ENCODE results near the gene ZNF782.
"Not testable (repeated sequence)": the region's sequence is repeated elsewhere in the genome, so short reads cannot be mapped to it uniquely, and the experiment has no call there.

ZNF782 gene

DNA sequence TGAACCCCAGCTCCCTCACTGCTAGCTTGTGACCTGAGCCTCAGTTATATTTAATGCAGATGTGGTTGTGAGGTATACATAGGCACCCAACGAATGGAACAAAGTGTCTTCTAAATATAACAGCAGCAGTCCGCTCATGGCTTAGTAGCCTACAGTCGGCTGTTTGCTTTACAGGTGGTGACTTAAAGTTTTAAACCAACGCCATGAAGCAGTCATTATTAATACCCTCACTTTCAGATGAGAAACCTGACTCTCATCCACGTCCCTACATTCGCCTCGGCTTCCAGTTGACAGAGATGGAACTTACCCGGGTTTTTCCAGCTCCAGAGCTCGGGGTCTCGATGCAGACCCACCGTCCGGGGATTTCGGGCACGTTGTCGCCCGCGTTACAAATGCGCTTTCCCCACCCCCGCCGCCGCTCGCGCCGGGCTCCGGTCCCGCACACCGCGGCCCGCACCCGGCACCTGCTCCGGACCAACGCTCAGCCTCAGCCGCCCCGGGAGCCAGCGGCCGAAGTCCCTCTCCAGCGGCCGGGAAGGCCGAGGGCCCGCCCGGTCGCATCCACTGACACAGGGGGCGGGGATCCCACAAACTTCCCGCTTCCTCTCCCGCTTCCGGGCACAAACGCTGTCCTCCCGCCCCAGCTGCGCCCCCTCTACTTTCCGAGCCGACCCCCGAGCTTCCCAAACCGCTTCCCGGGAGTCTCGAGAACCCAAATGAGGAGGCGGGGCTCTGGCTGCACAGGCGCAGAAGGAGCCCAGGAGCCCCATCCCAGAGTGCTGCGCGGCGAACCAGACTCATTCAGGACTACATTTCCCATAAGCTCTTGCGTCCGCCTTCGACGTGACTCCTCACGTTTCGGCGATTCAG is at the start of gene ZNF782:
Gene ZNF782, minus strand, starts transcription at position 734 of the 870 bp plus-strand sequence. CDS start 2,553 bp downstream, outside the sequence.
- DNase-seq (ENCODE audit: low read depth), result peak; percentile 42

DNA sequence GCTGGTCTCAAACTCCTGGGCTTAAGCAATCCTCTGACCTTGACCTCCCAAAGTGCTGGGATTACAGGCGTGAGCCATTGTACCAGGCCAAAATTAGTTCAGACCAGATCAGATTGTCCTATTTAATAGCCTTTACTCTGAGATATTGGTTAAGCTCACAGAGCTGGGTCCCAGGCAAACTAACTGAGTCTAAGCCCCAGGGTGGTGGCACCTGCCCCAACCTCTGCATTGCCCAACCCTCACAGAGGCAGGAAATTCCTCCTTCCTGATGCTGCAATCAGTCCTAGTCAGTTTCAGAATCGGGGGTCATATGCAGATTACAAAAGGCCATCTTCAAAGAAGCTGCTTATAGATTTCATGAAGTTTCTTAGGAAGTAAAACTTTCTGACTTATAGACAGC is 45.7 kb upstream of the ZNF782 start:
- DNase-seq (ENCODE audit: low read depth), result not testable (repeated sequence)

DNA sequence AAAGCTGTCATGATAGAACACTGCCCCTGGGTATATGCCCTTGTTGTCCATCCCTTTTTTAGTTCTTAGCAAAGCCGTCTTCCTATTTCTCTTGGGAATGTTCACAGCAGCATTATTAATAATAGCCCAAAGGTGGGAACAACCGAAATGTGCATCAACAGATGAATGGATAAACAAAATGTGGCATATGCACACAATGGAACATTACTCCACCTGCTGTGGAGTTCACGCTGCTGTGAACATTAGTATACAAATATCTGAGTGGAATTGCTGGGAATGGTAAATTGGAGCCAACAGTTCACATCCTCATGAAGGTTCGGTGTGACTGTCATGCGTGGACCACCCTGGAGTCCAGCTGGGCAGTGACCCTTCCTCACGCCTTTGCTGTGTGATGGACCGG is 37.8 kb upstream of the ZNF782 start:
- no peak for DNase-seq (ENCODE audit: low read depth)

DNA sequence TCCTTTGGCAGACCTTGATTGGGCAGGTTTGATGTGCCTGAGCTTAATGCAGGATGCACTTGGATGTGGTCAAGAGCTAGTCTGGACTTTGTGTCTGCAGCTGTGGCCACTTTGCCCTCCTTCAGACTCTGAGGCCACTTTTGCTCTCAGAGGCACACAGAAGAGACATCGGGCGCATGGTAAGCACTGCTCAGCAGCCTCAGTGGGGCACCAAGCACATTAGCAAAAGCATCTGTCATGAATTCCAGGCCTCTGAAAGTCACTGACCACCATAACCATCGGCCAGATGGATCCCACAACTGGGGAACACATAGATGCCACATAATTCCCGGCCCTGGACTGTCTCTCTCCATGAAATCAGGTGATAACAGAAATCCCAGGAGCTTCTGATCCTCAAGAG is 34.3 kb upstream of the ZNF782 start:
- no peak for DNase-seq (ENCODE audit: low read depth)

DNA sequence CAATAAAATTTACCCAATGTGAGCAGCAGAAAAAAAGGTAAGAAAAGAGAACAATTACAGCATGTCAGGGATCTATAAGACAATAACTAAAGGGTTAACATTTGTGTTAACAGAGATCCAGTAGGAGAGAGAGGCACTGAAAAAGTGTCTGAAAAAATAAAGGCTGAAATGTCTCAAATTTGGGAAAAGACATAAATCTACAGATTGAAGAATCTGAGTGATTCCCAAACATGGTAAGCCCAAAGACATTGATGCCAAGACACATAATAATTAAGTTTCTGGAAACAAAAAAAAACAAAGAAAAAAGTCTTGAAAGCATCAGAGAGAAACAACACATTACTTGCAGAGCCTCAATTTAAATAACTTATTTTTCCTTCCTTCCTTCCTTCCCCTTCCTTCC is 31.1 kb upstream of the ZNF782 start:
- no peak for DNase-seq (ENCODE audit: low read depth)

DNA sequence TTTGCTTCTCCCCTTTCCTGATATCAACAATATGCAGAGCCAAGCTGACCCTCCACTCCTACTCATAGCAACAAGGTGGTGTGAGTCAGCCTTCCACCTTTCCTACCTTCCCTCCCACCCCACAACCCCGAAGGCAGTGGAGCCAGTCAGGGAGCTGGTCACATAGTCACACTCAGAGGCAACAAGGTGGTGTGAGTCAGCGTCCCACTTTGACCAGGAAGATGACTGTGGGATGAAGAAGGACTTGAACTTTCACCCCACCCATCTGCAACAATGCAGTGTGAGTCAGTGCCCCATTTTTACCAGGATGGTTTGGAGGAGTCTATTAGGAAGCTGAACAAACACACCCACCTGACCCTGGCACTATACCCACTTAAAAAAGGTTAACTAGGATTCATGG is 30.1 kb upstream of the ZNF782 start:
- no peak for DNase-seq (ENCODE audit: low read depth)

DNA sequence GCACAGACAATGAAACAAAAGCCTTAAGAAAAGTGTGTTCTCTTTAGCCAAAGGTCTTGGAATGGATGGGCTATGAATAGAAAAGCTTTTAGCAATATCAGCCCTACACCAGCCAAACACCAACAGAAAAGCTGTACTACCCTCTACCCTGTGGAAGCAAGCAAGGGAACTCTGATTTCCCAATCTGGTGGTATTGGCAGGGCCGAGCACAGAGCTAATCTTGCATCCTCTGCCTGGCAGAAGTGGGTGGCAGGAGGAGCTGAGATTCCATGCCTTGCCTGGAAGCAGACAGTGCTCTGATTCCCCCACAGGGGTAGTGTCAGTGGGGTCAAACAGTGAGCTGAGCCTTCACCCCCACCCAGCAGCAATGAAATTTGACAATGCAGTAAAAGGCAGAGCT is 29.6 kb upstream of the ZNF782 start:
- DNase-seq (ENCODE audit: low read depth), result no peak

DNA sequence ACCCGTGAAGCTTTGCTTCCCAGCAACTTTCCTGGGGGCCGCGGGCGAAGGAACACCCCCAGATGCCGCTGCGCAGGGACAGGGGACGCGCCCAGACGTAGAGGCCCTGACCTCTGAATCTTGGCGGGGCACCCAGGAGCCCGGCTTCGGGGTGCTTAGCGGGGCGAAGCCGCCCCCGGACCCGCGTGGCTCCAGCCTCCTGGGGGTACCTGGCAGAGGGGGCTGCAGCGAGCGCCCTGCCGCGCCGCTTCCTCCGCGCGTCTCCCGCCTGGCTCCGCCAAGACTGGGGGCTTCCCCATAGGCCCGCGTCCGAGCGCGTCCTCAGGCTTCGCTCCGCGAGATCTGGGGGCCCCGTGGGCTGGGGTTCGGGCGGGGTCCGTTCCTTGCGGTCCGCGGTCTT is 23.0 kb upstream of the ZNF782 start:
- no peak for DNase-seq (ENCODE audit: low read depth)

DNA sequence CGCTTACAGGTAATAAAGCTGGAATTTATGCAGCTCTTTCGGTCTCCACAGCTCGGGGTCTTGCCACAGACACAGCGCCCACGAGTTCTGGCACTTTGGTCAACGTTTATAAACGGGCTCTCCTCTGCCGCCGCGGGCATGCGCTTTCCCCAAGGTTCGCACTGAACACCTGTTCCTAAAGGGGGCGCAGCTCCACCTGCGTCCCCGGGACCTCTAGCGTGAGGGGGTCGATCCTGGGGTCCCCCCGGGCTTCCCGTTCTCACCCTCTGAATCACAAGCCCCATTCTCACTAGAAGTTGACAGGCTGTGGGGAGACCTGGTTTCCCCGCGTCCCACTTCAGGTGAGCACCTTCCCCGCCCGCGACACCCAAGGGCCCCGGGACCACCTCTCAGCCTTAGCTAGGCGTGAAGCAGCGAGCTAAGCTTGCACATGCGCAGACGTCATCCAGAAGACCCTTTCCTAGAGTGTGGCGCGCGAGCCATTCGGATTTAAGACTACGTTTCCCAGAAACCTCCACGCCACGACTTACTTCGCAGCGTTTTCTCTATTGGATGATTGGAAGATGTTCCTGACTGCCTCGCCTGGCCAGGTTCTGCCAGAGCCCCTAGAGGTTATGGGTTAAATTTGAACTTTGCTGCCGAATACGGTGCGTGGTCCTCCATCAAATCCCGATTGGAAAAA is 21.3 kb upstream of the ZNF782 start:
- no peak for DNase-seq (ENCODE audit: low read depth)

DNA sequence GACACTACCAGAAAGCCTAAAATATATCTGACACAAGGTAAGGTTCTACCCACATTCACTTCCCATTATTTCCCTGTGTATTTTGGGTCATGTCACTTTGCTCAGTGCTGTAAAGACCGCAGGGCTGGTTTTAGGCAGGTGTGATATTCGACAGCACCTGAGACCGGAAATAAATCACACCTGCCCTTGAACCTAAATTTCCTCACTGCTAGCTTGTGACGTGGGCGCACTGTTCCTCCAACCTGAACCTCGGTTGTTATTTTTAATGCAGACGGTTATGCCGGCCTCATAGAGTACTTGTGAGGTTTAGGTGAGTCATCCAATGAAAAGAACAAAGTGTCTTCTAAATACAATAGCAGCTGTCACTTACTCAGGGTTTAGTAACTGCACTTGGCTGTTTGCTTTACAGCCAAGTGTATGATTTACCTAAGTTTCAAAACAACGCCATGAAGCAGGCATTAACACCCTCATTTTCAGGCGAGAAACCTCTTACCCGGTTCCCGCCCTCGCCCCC is 20.7 kb upstream of the ZNF782 start:
- no peak for DNase-seq (ENCODE audit: low read depth)

DNA sequence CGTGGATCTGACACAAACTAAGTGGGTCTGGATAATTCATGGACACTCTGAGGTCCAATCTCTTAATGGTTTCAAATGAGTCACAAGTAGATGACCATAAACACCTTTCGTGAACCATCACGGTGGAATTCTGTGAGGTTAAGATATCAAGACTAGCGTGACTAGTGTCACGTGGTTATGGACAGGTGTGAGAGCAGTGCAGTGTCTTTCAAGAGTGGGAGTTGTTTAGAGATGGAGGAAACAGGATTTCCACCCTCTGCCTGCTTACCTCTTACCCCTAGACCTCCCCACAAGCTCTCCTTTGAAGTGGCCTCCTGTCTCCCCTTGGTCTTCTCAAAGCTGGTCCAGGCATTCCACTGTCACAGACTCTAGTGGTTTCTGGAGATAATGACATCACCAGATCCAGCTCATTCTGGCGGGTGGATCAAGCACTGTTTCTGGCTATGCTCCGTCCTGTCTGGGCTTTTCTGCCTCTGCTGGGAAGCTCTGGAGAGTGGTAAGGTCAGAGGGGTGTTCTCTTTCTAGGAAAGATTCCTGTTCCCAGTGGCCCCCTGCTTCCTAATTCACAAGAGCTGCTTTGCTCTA is 20.0 kb upstream of the ZNF782 start:
- DNase-seq (ENCODE audit: low read depth), result no peak

DNA sequence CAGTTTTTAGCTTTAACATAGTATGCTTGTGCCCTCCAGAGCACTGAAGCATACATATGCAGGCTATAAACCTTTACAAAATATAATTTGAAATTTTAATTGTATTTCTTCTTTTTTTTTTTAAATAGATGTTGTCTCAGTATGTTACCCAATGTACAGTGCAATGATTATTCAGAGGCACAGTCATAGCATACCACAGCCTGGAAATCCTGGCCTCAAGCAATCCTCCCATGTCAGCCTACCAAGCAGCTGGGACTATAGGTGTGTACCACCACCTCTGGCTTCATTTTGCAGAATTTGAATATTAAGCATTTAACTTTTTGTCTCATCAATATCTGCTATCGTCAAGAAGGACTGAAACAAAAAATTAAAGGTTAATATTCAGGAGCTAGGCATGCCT is 16.9 kb upstream of the ZNF782 start:
- no peak for DNase-seq (ENCODE audit: low read depth)

DNA sequence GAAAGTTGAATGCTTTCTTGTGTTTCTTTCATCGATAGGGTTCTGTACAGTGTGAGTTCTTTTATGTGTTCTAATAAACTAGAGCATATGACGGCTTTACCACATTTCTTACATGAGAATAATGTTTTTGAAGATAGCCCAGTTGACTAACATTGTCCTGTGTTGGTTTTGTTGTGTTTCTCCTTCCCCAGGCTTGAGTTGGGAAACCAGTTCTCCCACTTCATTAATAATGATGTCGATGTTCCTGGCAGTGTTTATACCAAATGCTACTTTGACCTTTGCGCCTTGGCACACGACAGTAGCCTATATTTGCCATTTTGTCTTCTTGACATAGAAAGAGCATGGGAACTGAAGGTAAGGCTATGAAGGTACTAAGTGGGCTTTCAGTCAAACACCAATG is 14.4 kb upstream of the ZNF782 start:
- no peak for DNase-seq (ENCODE audit: low read depth)

DNA sequence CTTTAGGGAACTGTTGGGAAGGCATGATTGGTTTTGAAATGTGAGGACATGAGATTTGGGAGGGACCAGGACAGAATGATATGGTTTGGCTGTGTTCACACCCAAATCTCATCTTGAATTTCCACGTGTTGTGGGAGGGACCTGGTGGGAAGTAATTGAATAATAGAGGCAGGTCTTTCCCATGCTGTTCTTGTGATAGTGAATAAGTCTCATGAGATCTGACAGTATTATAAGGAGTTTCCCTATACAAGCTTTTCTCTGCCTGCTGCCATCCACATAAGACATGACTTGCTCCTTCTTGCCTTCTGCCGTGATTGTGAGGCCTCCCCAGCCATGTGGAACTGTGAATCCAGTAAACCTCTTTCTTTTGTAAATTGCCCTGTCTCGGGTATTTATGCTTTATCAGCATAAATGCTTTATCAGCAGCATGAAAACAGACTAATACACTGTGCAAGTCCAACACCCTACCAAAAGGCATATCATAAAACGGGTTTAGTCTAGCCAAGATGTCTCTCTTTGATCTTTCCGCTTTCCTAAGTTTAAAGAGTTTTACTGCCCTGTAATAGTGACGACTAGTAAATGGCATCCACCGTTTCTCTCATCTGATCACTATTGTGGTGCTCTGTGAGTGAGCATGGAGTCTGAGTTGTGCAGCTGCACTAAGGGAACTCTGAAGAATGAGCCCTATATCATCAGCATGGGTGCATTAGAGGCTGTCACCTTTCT is 12.9 kb upstream of the ZNF782 start:
- no peak for DNase-seq (ENCODE audit: low read depth)

DNA sequence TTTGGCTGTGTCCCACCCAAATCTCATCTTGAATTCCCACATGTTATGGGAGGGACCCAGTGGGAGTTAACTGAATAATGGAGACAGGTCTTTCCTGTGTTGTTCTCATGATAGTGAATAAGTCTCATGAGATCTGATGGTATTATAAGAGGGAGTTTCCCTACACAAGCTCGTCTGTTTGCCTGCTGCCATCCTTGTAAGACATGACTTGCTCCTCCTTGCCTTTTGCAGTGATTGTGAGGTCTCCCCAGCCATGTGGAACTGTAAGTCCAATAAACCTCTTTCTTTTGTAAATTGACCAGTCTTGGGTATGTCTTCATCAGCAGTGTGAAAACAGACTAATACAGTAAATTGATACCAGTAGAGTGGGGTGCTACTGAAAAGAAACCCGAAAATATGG is 10.9 kb upstream of the ZNF782 start:
- not testable (repeated sequence) for DNase-seq (ENCODE audit: low read depth)

DNA sequence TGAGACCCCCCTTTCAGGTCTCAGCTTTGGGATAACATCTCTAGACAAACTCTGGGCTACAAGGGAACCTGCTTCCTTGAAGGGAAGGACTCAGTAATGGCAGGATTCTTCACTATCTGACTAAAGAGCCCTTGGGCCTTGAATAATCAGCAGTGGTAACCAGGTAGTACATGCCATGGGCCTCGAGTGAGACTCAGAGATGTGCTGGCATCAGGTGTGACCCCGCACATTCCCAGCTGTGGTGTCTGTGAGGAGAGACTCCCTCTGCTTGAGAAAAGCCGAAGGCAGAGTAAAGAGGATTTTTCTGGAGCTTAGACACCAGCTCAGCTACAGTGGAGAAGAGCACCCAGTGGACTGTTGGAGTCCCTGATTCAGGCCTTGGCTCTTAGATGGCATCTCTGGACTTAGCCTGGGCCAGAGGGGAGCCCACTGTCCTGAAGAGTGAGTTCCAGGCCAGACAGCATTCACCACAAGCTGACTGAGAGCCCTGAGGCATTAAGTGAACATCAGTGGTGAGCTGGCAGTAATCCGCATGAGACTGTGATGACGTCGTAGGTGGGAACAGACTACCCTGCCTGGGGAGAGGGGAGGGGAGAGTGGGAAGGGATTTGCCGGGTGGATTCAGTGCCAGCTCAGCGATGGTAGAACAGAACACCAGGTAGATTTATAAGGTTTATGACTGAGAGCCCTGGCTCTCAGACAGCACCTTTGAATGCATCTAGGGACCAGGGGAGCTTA is 5.3 kb upstream of the ZNF782 start:
- no peak for DNase-seq (ENCODE audit: low read depth)

DNA sequence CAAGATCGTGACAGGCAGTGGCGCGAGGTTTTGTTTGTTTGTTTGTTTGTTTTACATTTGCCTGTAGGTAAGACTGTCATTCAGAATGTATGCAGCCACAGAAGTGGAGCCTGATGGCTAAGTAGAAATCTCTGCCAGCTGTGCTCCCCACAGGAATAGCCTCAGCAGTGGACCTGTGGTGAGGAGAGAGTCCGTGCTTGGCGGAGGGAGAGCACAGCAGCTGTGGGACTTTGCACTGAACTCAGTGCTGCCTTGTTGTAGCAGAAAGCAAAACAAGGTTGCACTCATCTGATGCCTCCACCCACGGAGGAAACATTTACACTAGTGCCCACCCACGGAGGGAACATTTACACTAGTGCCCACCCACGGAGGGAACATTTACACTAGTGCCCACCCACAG is 4.4 kb upstream of the ZNF782 start:
- DNase-seq (ENCODE audit: low read depth), result no peak

DNA sequence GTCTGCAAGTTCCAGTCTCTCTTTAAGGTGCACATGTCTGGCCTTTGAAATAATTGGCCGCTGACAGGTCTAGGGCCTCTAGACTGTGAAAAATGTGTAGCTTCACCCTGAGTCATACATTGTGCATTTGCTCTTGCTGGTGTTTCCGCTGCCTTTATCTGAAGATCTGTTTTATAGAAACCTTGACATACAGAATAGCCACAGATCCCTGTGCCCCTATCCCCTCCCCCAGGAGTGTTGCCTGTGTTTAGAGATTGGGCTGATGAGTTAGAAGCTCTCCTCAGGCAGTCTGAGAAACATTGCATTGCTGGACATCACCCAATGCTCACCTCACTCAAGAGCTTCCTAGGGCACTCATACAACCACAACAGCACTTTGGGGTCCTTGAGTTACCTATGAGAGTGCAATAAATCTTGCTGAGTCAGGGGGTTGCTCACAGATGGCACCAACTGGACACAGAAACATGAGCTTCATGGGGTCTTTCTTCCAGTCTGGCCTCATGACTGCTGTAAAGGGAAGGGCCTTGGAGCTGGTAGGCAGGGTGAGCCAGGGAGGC is 3.8 kb upstream of the ZNF782 start:
- DNase-seq (ENCODE audit: low read depth), result no peak

DNA sequence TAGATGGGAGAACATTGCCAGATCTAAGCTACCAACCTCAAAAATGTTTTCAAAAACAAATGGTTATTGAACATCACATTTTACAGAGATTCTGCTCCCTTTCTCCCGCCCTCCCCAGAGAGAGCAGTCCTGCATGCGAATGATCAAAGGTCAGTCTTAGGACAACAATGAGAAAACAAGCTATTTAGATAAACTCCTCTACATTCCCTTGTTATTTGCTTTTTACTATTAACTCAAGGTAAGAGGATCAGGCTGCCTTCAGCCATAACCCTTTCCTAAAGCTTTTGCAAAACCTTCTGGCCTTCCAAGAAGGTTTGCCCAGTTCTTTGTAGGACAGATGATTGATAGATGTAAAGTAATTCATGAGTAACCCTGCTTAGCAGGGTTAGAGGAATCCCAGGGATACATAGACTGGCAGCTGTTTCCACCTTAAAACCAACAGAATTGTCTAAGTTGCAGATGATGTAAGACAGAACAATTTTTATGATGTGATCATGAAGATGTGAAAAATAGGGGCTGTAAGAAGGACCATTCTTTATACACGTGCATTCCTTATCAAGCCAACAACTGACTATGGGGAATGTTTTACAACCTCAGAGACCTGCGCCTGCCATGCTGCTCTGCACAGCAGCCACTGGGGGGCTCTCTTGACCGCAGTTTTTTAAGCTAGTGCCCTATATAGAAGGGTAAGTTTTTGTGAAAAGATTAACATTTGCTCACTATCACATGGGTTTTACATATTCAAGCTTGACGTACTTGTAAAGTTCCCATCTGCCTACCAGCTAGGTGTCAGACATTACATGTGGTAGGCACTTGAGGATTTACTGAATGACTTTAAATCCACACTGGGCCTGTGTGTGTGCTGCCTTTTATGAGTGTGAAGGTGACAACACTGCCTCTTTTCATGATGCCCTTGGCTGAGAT is 2.3 kb upstream of the ZNF782 start:
- DNase-seq (ENCODE audit: low read depth), result no peak

DNA sequence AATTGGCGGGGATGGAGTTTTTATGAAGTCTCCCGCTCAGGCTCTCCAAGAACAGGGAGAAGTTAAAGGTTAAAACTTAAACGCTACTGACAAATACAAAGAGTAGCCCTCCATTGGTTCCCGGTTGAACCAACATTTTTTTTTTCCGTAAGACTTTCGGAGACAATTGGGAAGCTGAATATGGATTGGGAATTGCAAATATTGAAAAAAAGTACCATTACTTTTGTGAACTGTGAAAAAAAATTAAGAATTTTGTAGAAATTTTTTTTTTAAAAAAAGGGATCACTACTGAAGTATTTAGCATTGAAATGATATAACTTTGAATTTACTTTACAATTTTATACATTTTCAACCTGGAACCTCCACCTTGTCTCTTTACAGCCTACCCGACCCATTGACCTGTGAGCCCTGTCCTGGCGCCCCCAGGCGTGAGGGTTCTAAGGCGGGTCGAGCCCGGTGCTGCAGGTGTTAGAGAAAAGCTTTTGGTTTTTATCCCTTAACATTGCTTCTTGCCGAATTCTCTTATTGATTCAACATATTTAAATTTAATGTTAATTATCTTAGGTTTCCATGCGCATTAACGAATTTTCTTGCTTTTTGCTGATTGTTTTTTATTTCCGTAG is 448 bp upstream of the ZNF782 start:
- DNase-seq (ENCODE audit: low read depth), result no peak
